ENCODE data around the gene CFAP43. TPM values are rescaled to one million over a fixed set of nuclear protein-coding genes. Genes with fewer than 3 reads are reported as not detected.

CFAP43 gene
- total RNA-seq, 2 donors from 2014 or later, result 0.24 to 0.28 TPM

Small RNA genes within 50 kb of the gene (microRNA-seq; reads per million reads assigned to microRNA genes)
- gene MIR4482 (ENCODE audit: borderline microRNAs expressed in 2 of 2), result 0 to 0.26 reads per million in 2 donors
- gene MIR609 (ENCODE audit: borderline microRNAs expressed in 2 of 2), result 0 reads per million in 2 donors

Other genes starting within 250 kb of the CFAP43 start
- gene COL17A1, start 146.5 kb downstream of the CFAP43 start, total RNA-seq, result under 1 TPM; 0.48 to 0.88 TPM
- gene SFR1, start 110.2 kb downstream of the CFAP43 start, total RNA-seq, result 1 to 10 TPM; 7.6 to 9.2 TPM
- gene GSTO1, start 22.5 kb upstream of the CFAP43 start, total RNA-seq, result 100 to 1,000 TPM in 1 of 2 donors, 10 to 100 TPM in 1; 81.8 to 117 TPM
- 1 to 10 TPM in 1 of 2 donors, under 1 TPM in 1; 0.48 to 1.9 TPM for gene GSTO2, start 36.8 kb upstream of the CFAP43 start, total RNA-seq
- gene ITPRIP, start 106.1 kb upstream of the CFAP43 start, total RNA-seq, result 10 to 100 TPM; 22.4 to 36.8 TPM
- under 1 TPM; 0.46 to 0.86 TPM for gene CFAP58, start 121.5 kb upstream of the CFAP43 start, total RNA-seq